Panc1 (cell line): ENCODE data around the gene ZBTB20. TPM values are rescaled to one million over a fixed set of nuclear protein-coding genes. Genes with fewer than 3 reads are reported as not detected.

ENCODE experiments used
- ATAC-seq: fragments of 200-7000 bp; cut with Tn5 transposase; 2 replicates; pipeline ENCODE4 v1.9.1; 2020; ENCODE audit warnings: mild to moderate bottlenecking, moderate library complexity
- BruUV-seq: library from RNA; stranded (reverse); fragments of 400-500 nt; replicated peaks from 2 replicates; lab custom pipeline; 2021; lab: Mats Ljungman, UMichigan
- CTCF ChIA-PET: fragments of 300-600 bp; sonication (Branson Sonifier 250); formaldehyde crosslinking; loops from one replicate; lab custom pipeline; 2022; ENCODE audit warnings: antibody characterized with exemption; lab: Charles Lee
- POLR2A ChIA-PET: fragments of 300-600 bp; sonication (Branson Sonifier 250); formaldehyde crosslinking; loops from one replicate; lab custom pipeline; 2022; ENCODE audit warnings: antibody characterized with exemption; lab: Charles Lee
- DNase-seq: peaks from one replicate; pipeline ENCODE4 v3.0.0-alpha.2; 2010; ENCODE audit warnings: low read depth, low spot score
- H3K27ac ChIP-seq: 2 replicates; pipeline ENCODE4 v1.5.1; 2011; ENCODE audit warnings: mild to moderate bottlenecking, low read length, inconsistent platforms
- H3K27me3 ChIP-seq: fragments of 200-500 bp; sonication (Bioruptor generic); 2 replicates; pipeline ENCODE4 v1.6.0; 2014; ENCODE audit warnings: low read length, inconsistent platforms; ENCODE audit not compliant: control insufficient read depth, insufficient read depth
- H3K36me3 ChIP-seq: fragments of 200-500 bp; sonication (Bioruptor generic); 2 replicates; pipeline ENCODE4 v1.5.1; 2014; ENCODE audit warnings: inconsistent platforms, mild to moderate bottlenecking, low read length, moderate library complexity; ENCODE audit not compliant: control insufficient read depth, insufficient read depth
- H3K4me1 ChIP-seq: 2 replicates; pipeline ENCODE4 v1.5.1; 2011; ENCODE audit warnings: inconsistent platforms, mild to moderate bottlenecking, low read length, moderate library complexity; ENCODE audit not compliant: control insufficient read depth, insufficient read depth
- H3K4me3 ChIP-seq, 2 experiments: 2 replicates each; pipeline ENCODE4 v1.5.1; 2011 to 2012; ENCODE audit warnings: low read depth in 2 of 2, low read length in 2 of 2, mild to moderate bottlenecking in 2 of 2, inconsistent platforms in 1 of 2, moderate library complexity in 1 of 2
- H3K9me3 ChIP-seq: fragments of 200-500 bp; sonication (Bioruptor generic); 2 replicates; pipeline ENCODE4 v1.5.1; 2014; ENCODE audit warnings: low read depth, mild to moderate bottlenecking, inconsistent platforms, low read length, moderate library complexity; ENCODE audit not compliant: control insufficient read depth, insufficient read depth
- CTCF ChIP-seq: fragments of 450-650 bp; IDR thresholded peaks from 2 replicates; pipeline ENCODE4 v1.5.1; 2017; ENCODE audit warnings: mild to moderate bottlenecking
- POLR2AphosphoS5 ChIP-seq: IDR thresholded peaks from 2 replicates; pipeline ENCODE4 v1.6.1; 2012; ENCODE audit warnings: mild to moderate bottlenecking, low read depth, low read length, moderate library complexity
- REST ChIP-seq, 2 experiments: IDR thresholded peaks; 2 replicates each; pipeline ENCODE4 v1.6.1; 2011 to 2012; ENCODE audit warnings: low read depth in 2 of 2, control low read depth in 1 of 2, low read length in 1 of 2, mild to moderate bottlenecking in 1 of 2, moderate library complexity in 1 of 2; ENCODE audit not compliant: insufficient read depth in 1 of 2
- SIN3A ChIP-seq: IDR thresholded peaks from 2 replicates; pipeline ENCODE4 v1.6.1; 2012; ENCODE audit warnings: low read depth, mild to moderate bottlenecking, low read length, moderate library complexity, borderline replicate concordance; ENCODE audit not compliant: insufficient read depth
- TCF7L2 ChIP-seq: IDR thresholded peaks from 2 replicates; pipeline ENCODE4 v1.6.1; 2011; ENCODE audit warnings: mild to moderate bottlenecking, low read depth, low read length, inconsistent platforms
- in situ Hi-C: cut with HindIII; loops from 2 replicates; pipeline ENCODE4 v1.10.0; 2016; ENCODE audit warnings: low sequenced_read_pairs, low pct_unique_long_range_greater_than_20kb
- intact Hi-C: fragments of 100-400 bp; cut with micrococcal nuclease; formaldehyde crosslinking; loops from one replicate; pipeline ENCODE4 v1.10.0; 2022; ENCODE audit not compliant: unreplicated experiment
- total RNA-seq: library from RNA; stranded (reverse); gene quantifications from one replicate; pipeline ENCODE4 v1.2.1, GENCODE V29; 2021; ENCODE audit not compliant: unreplicated experiment

The ZBTB20 gene
- total RNA-seq, 1 experiment from 2014 or later: 4.1 TPM

- in situ Hi-C loops: no loop called here
- no peaks in the 10 kb centered on the region for H3K36me3 ChIP-seq
- no peak for TF ChIP-seq SIN3A
- H3K4me3 ChIP-seq: no peak overlapping the region
- POLR2A ChIA-PET: no interaction called here
- intact Hi-C loops: no loop called here
- ATAC-seq (no peak), DNase-seq (no peak)
- no peaks in the 10 kb centered on the region for H3K9me3 ChIP-seq
- CTCF ChIA-PET: interaction anchor here (0.5 kb wide), 1 partner anchor 247 kb away, joined by 3 read pairs; no protein-coding TSS in a partner anchor
- H3K27ac ChIP-seq: no peak overlapping the region
- no peaks in the 10 kb centered on the region for H3K27me3 ChIP-seq
- BruUV-seq: TSS peak; percentile 53
- no peaks in the 10 kb centered on the region for H3K4me1 ChIP-seq
These were observed 648.3 kb downstream of the ZBTB20 start for GRCh38 chr3:114498539-114499370.

- intact Hi-C loops (no loop called here), in situ Hi-C loops (no loop called here)
- H3K27ac ChIP-seq: no peak overlapping the region
- ChIA-PET POLR2A (no interaction called here), CTCF (no interaction called here)
- no peaks in the 10 kb centered on the region for H3K4me1 ChIP-seq
- TF ChIP-seq TCF7L2 (no peak), SIN3A (no peak), REST (IDR thresholded peaks at IDR 0.05; ENCODE audit: insufficient read depth in 1 of 2, low read depth in 2 of 2, low read length in 1 of 2) (no peak), POLR2AphosphoS5 (no peak), CTCF (no peak)
- no peaks in the 10 kb centered on the region for H3K27me3 ChIP-seq
- H3K9me3 ChIP-seq: no peaks in the 10 kb centered on the region
- no peak for ATAC-seq
- BruUV-seq: no TSS peak
- no peaks in the 10 kb centered on the region for H3K36me3 ChIP-seq
- no peak for DNase-seq
- H3K4me3 ChIP-seq: no peak overlapping the region
These were observed 650.2 kb downstream of the ZBTB20 start for GRCh38 chr3:114496874-114497273.

- Histone ChIP-seq H3K4me3 (no peak overlapping the region), H3K9me3 (no peaks in the 10 kb centered on the region), H3K36me3 (no peaks in the 10 kb centered on the region), H3K27ac (no peak overlapping the region), H3K4me1 (no peaks in the 10 kb centered on the region), H3K27me3 (no peaks in the 10 kb centered on the region)
- TF ChIP-seq TCF7L2: no peak
- no peak for TF ChIP-seq CTCF
- TF ChIP-seq SIN3A: no peak
- no peak for TF ChIP-seq POLR2AphosphoS5
- no peak for TF ChIP-seq REST (IDR thresholded peaks at IDR 0.05; ENCODE audit: insufficient read depth in 1 of 2, low read depth in 2 of 2, low read length in 1 of 2)
- ATAC-seq (no peak), DNase-seq (no peak)
- POLR2A ChIA-PET: no interaction called here
- in situ Hi-C loops (no loop called here), intact Hi-C loops (no loop called here)
- CTCF ChIA-PET: no interaction called here
- BruUV-seq: no TSS peak
These were observed 650.6 kb downstream of the ZBTB20 start for GRCh38 chr3:114496466-114496865.
